Stimulated activated naive CD8-positive, alpha-beta T cell treated with anti-CD3 and anti-CD28 coated beads, Interleukin-15, amount 100 ng/mL, for 72 hours (primary cell): Measurements from ENCODE around the gene CPO.
"Not testable (repeated sequence)": the region's sequence is repeated elsewhere in the genome, so short reads cannot be mapped to it uniquely, and the experiment has no call there.

Experiments used
- ATAC-seq: fragments of 150-1000 bp; cut with Tn5 transposase; 2 replicates; pipeline ENCODE4 v1.10.0; 2021; ENCODE audit warnings: mild to moderate bottlenecking, moderate library complexity
- DNase-seq, 2 donors: peaks; one replicate each; pipeline ENCODE4 v3.0.0; 2021 to 2022
- H3K27ac Mint-ChIP-seq, 2 donors: one replicate each; pipeline ENCODE4 v1.8.0; 2022; ENCODE audit warnings: mild to moderate bottlenecking in 2 of 2, mixed read lengths in 2 of 2, moderate library complexity in 2 of 2
- H3K27me3 Mint-ChIP-seq: one replicate; pipeline ENCODE4 v1.8.0; 2022; ENCODE audit warnings: mixed read lengths
- H3K4me1 Mint-ChIP-seq: one replicate; pipeline ENCODE4 v1.8.0; 2022; ENCODE audit warnings: mild to moderate bottlenecking, mixed read lengths
- H3K4me3 Mint-ChIP-seq, 2 donors: one replicate each; pipeline ENCODE4 v1.8.0; 2022; ENCODE audit warnings: mild to moderate bottlenecking in 2 of 2, mixed read lengths in 2 of 2, moderate library complexity in 1 of 2
- H3K9me3 Mint-ChIP-seq, 2 donors: one replicate each; pipeline ENCODE4 v1.8.0; 2022; ENCODE audit warnings: mixed read lengths in 2 of 2

CPO gene

GRCh38 chr2:206939340-206939739 is at the start of gene CPO:
TSS of gene CPO (plus strand) at chr2:206939518. CDS start at chr2:206939600, 82 bp downstream.
- no peak within 1 kb of the TSS for H3K4me3 Mint-ChIP-seq
- ATAC-seq (no peak), DNase-seq (no peak)
- peak within 1 kb of the TSS in 1 of 2 donors; percentile 1 for H3K27ac Mint-ChIP-seq
- peaks cover 5% of the 10 kb centered on the region for H3K4me1 Mint-ChIP-seq
- no peaks in the 10 kb centered on the region for H3K9me3 Mint-ChIP-seq
- H3K27me3 Mint-ChIP-seq = no peaks in the 10 kb centered on the region

- H3K27me3 Mint-ChIP-seq = no peaks in the 10 kb centered on the region
- DNase-seq (no peak), ATAC-seq (no peak)
- H3K4me1 Mint-ChIP-seq = no peaks in the 10 kb centered on the region
- peaks cover 0 to 5% of the 10 kb centered on the region in 2 donors for H3K9me3 Mint-ChIP-seq
- H3K27ac Mint-ChIP-seq = peak overlapping the region in 1 of 2 donors; percentile 51
- no peak overlapping the region for H3K4me3 Mint-ChIP-seq
These were observed 49.1 kb upstream of the CPO start for GRCh38 chr2:206890179-206890578.

GRCh38 chr2:206890926-206891325 is 48.4 kb upstream of the CPO start:
- Mint-ChIP-seq H3K4me1 (no peaks in the 10 kb centered on the region), H3K4me3 (no peak overlapping the region), H3K9me3 (peaks cover 0 to 13% of the 10 kb centered on the region in 2 donors), H3K27me3 (no peaks in the 10 kb centered on the region), H3K27ac (no peak overlapping the region)
- no peak for ATAC-seq
- DNase-seq = no peak

GRCh38 chr2:206915121-206915520 is 24.2 kb upstream of the CPO start:
- ATAC-seq (peak; percentile 88), DNase-seq (no peak)
- no peak overlapping the region for H3K27ac Mint-ChIP-seq
- peaks cover 6% of the 10 kb centered on the region for H3K27me3 Mint-ChIP-seq
- no peak overlapping the region for H3K4me3 Mint-ChIP-seq
- no peaks in the 10 kb centered on the region for H3K4me1 Mint-ChIP-seq
- H3K9me3 Mint-ChIP-seq = peaks cover 0 to 5% of the 10 kb centered on the region in 2 donors

GRCh38 chr2:206918263-206918662 is 21.1 kb upstream of the CPO start:
- no peaks in the 10 kb centered on the region for H3K4me1 Mint-ChIP-seq
- no peak overlapping the region for H3K27ac Mint-ChIP-seq
- DNase-seq = no peak
- no peak for ATAC-seq
- H3K27me3 Mint-ChIP-seq = peaks cover 6% of the 10 kb centered on the region
- no peak overlapping the region for H3K4me3 Mint-ChIP-seq
- peaks cover 0 to 8% of the 10 kb centered on the region in 2 donors for H3K9me3 Mint-ChIP-seq

GRCh38 chr2:206920310-206920709 is 19.0 kb upstream of the CPO start:
- H3K27ac Mint-ChIP-seq = no peak overlapping the region
- no peaks in the 10 kb centered on the region for H3K4me1 Mint-ChIP-seq
- ATAC-seq (no peak), DNase-seq (no peak)
- peaks cover 0 to 4% of the 10 kb centered on the region in 2 donors for H3K9me3 Mint-ChIP-seq
- no peak overlapping the region for H3K4me3 Mint-ChIP-seq
- H3K27me3 Mint-ChIP-seq = peaks cover 6% of the 10 kb centered on the region

- no peak for ATAC-seq
- no peak overlapping the region for H3K27ac Mint-ChIP-seq
These were observed 18.4 kb upstream of the CPO start for GRCh38 chr2:206920951-206921350.

GRCh38 chr2:206921529-206921928 is 17.8 kb upstream of the CPO start:
- ATAC-seq (no peak), DNase-seq (no peak)
- Mint-ChIP-seq H3K9me3 (peaks cover 0 to 4% of the 10 kb centered on the region in 2 donors), H3K4me1 (no peaks in the 10 kb centered on the region), H3K27me3 (peaks cover 6% of the 10 kb centered on the region), H3K27ac (no peak overlapping the region), H3K4me3 (no peak overlapping the region)

More at GRCh38 chr2:206920951-206921350, 18.4 kb upstream of the CPO start:
- Mint-ChIP-seq H3K27me3 (peaks cover 6% of the 10 kb centered on the region), H3K4me1 (no peaks in the 10 kb centered on the region), H3K4me3 (no peak overlapping the region), H3K9me3 (peaks cover 0 to 4% of the 10 kb centered on the region in 2 donors)
- no peak for DNase-seq

GRCh38 chr2:206935991-206936842 is 3.1 kb upstream of the CPO start:
- ATAC-seq = no peak
- H3K27ac Mint-ChIP-seq = no peak overlapping the region
- no peaks in the 10 kb centered on the region for H3K27me3 Mint-ChIP-seq
- H3K4me1 Mint-ChIP-seq = peaks cover 5% of the 10 kb centered on the region
- DNase-seq = no peak
- no peak overlapping the region for H3K4me3 Mint-ChIP-seq
- H3K9me3 Mint-ChIP-seq = peaks cover 7 to 9% of the 10 kb centered on the region in 2 donors

- H3K4me1 Mint-ChIP-seq = peaks cover 5% of the 10 kb centered on the region
- H3K27ac Mint-ChIP-seq = no peak overlapping the region
- DNase-seq (no peak), ATAC-seq (no peak)
- no peaks in the 10 kb centered on the region for H3K27me3 Mint-ChIP-seq
- H3K9me3 Mint-ChIP-seq = peaks cover 4% of the 10 kb centered on the region in 2 donors
- no peak overlapping the region for H3K4me3 Mint-ChIP-seq
These were observed 2.5 kb upstream of the CPO start for GRCh38 chr2:206936843-206937230.

- Mint-ChIP-seq H3K27me3 (no peaks in the 10 kb centered on the region), H3K4me3 (no peak overlapping the region), H3K27ac (no peak overlapping the region), H3K4me1 (peaks cover 5% of the 10 kb centered on the region), H3K9me3 (no peaks in the 10 kb centered on the region)
- no peak for DNase-seq
- no peak for ATAC-seq
These were observed 1.8 kb upstream of the CPO start for GRCh38 chr2:206937555-206937954.

GRCh38 chr2:206940546-206940945 is 1.2 kb downstream of the CPO start:
- Mint-ChIP-seq H3K27me3 (no peaks in the 10 kb centered on the region), H3K27ac (no peak overlapping the region), H3K4me1 (peaks cover 5% of the 10 kb centered on the region), H3K9me3 (no peaks in the 10 kb centered on the region), H3K4me3 (no peak overlapping the region)
- ATAC-seq (no peak), DNase-seq (no peak)

GRCh38 chr2:206942592-206943478 is 3.5 kb downstream of the CPO start:
- H3K9me3 Mint-ChIP-seq = peaks cover 0 to 6% of the 10 kb centered on the region in 2 donors
- H3K4me1 Mint-ChIP-seq = peaks cover 1% of the 10 kb centered on the region
- H3K27ac Mint-ChIP-seq = no peak overlapping the region
- ATAC-seq (no peak), DNase-seq (no peak)
- peaks cover 1% of the 10 kb centered on the region for H3K27me3 Mint-ChIP-seq
- H3K4me3 Mint-ChIP-seq = no peak overlapping the region

- ATAC-seq, DNase-seq, H3K27ac Mint-ChIP-seq, H3K4me3 Mint-ChIP-seq, H3K4me1 Mint-ChIP-seq, H3K27me3 Mint-ChIP-seq: not testable (repeated sequence)
- H3K9me3 Mint-ChIP-seq = peaks cover 21 to 28% of the 10 kb centered on the region in 2 donors
These were observed 14.1 kb downstream of the CPO start for GRCh38 chr2:206953404-206953803.

GRCh38 chr2:206955253-206955652 is 15.9 kb downstream of the CPO start:
- H3K9me3 Mint-ChIP-seq = peaks cover 21 to 28% of the 10 kb centered on the region in 2 donors
- no peaks in the 10 kb centered on the region for H3K27me3 Mint-ChIP-seq
- no peaks in the 10 kb centered on the region for H3K4me1 Mint-ChIP-seq
- DNase-seq = no peak
- H3K4me3 Mint-ChIP-seq = no peak overlapping the region
- peak overlapping the region in 1 of 2 donors; percentile 60 for H3K27ac Mint-ChIP-seq
- no peak for ATAC-seq

- H3K27ac Mint-ChIP-seq = no peak overlapping the region
- no peak overlapping the region for H3K4me3 Mint-ChIP-seq
- H3K27me3 Mint-ChIP-seq = no peaks in the 10 kb centered on the region
- no peaks in the 10 kb centered on the region for H3K4me1 Mint-ChIP-seq
- no peak for ATAC-seq
- peaks cover 12 to 18% of the 10 kb centered on the region in 2 donors for H3K9me3 Mint-ChIP-seq
- no peak for DNase-seq
These were observed 18.9 kb downstream of the CPO start for GRCh38 chr2:206958261-206958660.
